ENCODE results near the gene SMAD3.
A peak's percentile ranks its signal among the peaks of the same experiment; 100 is the strongest.

SMAD3 gene

DNA sequence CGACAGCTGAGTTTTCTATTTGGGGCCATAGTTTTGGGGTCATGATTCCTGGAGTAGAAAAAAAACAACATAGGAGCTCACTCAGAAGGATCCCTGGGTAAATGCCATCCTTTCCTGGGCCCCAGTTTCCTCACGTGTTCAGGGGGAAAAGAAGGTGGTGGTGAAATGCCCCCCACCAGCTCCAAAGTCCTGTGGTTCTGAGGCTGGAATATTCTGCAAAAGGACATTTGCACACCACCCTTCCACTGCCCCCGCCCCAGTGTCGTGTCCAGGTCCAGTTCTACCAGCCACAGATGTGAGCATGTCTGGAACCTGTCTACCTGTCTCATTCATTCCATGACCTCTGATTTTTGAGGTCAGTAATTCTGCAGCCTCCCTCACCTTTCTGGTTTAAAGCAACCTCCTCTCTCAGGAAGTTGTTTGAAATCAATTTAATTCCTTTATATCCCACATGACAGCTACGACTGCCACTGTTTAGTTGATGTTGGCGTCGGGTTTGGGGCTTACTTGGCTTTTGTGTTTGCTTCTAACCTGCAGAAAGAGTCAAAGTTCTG, 82.1 kb downstream of the SMAD3 start:
- no peak overlapping the region for H3K27ac ChIP-seq (ENCODE audit: insufficient read depth in 1 of 2, low read depth in 1 of 2, low read length in 2 of 2, poor library complexity in 1 of 2, severe bottlenecking in 2 of 2)
- no peaks in the 10 kb centered on the region for H3K27me3 ChIP-seq (replicated peaks in 2 of 5; ENCODE audit: control insufficient read depth in 4 of 5, insufficient read depth in 5 of 5, low read length in 4 of 5)
- no peaks in the 10 kb centered on the region for H3K9me3 ChIP-seq (ENCODE audit: control extremely low read depth in 1 of 5, control insufficient read depth in 4 of 5, insufficient read depth in 2 of 5, low read depth in 1 of 5, low read length in 4 of 5)
- H3K4me1 ChIP-seq (ENCODE audit: control extremely low read depth in 1 of 4, control insufficient read depth in 4 of 4, insufficient read depth in 4 of 4, low read length in 3 of 4) = peaks cover 11 to 63% (median 50%) of the 10 kb centered on the region in 4 experiments
- ChIA-PET CTCF (interaction anchor here (0.7 to 2.2 kb wide), 6 partner anchors 10 to 32 kb away, joined by 3 to 7 read pairs (median 4); no protein-coding TSS in a partner anchor), POLR2A (interaction anchor here (0.5 to 1.7 kb wide), 3 partner anchors 17 to 1154 kb away, joined by 3 to 5 read pairs (median 3); no protein-coding TSS in a partner anchor)
- DNase-seq = no peak
- WGBS (ENCODE audit: insufficient coverage) = 62% methylated on average over 7 of the region's 7 CpGs
- H3K4me3 ChIP-seq (ENCODE audit: control insufficient read depth in 1 of 7, extremely low read depth in 1 of 7, insufficient read depth in 4 of 7, low read depth in 2 of 7, low read length in 6 of 7) = no peak overlapping the region
- no peaks in the 10 kb centered on the region for H3K36me3 ChIP-seq (ENCODE audit: control insufficient read depth in 4 of 4, insufficient read depth in 4 of 4, low read length in 3 of 4)

DNA sequence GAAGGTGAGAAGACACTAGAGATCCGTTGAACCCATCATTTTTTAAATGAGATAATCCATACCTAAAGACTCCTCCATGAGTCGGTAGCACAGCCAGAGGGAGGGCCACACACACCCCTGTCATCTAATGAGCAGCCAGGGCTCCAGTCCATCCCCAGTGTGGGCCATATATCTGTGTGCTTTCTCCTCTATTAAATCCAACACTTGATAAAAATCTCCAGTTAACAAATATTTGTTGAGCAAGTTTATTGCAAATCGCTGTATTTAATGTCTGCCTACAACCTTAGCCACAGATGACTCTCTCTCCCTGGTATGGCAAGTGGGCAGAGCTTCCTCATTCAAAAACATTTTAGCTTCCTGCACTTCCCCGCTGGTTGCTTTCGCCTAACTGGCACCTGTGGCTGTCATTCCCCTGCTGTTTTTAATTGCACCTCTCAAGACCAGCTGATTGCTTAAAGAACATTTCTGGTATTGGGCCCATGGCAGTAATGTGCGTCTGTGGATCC, 82.8 kb downstream of the SMAD3 start:
- Histone ChIP-seq H3K4me1 (ENCODE audit: control extremely low read depth in 1 of 4, control insufficient read depth in 4 of 4, insufficient read depth in 4 of 4, low read length in 3 of 4) (peaks cover 11 to 63% (median 50%) of the 10 kb centered on the region in 4 experiments), H3K9me3 (ENCODE audit: control extremely low read depth in 1 of 5, control insufficient read depth in 4 of 5, insufficient read depth in 2 of 5, low read depth in 1 of 5, low read length in 4 of 5) (no peaks in the 10 kb centered on the region), H3K4me3 (ENCODE audit: control insufficient read depth in 1 of 7, extremely low read depth in 1 of 7, insufficient read depth in 4 of 7, low read depth in 2 of 7, low read length in 6 of 7) (no peak overlapping the region), H3K27ac (ENCODE audit: insufficient read depth in 1 of 2, low read depth in 1 of 2, low read length in 2 of 2, poor library complexity in 1 of 2, severe bottlenecking in 2 of 2) (no peak overlapping the region), H3K27me3 (replicated peaks in 2 of 5; ENCODE audit: control insufficient read depth in 4 of 5, insufficient read depth in 5 of 5, low read length in 4 of 5) (no peaks in the 10 kb centered on the region), H3K36me3 (ENCODE audit: control insufficient read depth in 4 of 4, insufficient read depth in 4 of 4, low read length in 3 of 4) (no peaks in the 10 kb centered on the region)
- ChIA-PET CTCF (interaction anchor here (0.6 to 1.9 kb wide), 6 partner anchors 14 to 743 kb away, joined by 3 to 6 read pairs (median 4); no protein-coding TSS in a partner anchor), POLR2A (interaction anchor here (0.7 to 1.3 kb wide), 2 partner anchors 11 to 14 kb away, joined by 3 to 5 read pairs; no protein-coding TSS in a partner anchor)
- 24% methylated on average over 5 of the region's 6 CpGs for WGBS (ENCODE audit: insufficient coverage)
- peak; percentile 52 to 89 (median 81) for DNase-seq

DNA sequence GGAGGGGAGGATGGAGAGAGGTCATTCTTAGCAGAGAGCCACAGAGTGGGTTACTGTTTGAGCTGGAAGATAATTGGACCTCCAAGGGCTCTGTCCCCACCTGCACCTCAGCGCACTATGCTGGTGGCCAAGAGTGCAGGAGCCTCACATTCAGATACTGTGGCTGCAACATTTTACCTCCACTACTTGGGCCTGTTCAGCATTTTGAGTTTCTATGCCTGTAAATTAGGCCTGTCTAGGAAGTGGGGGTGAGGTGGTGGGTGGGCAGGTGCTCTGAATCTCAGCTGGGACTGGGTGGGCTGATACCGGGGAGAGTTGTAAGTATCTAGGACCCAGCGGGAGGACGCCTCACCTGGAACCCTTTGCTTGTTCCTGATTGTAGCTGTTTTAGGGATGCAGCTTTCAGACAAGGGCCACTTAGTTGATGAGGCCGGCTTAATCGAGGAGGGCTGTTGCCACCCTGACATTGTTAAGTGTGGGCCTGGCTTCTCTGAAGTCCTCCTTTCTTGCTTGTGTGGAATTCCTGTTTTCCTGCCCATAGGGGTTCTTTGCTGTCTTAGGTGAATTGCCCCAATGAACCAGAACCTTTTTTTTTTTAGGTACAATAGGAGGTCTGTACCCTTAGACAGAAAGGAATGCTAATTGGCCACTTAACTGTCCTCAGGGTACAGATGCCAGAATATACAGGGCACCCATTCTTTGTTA, 83.8 kb downstream of the SMAD3 start:
- no peak for DNase-seq
- POLR2A ChIA-PET = interaction anchor here (1.3 kb wide), 1 partner anchor 15 kb away, joined by 5 read pairs; no protein-coding TSS in a partner anchor
- WGBS (ENCODE audit: insufficient coverage) = 93% methylated on average over 2 of the region's 6 CpGs
- H3K27me3 ChIP-seq (replicated peaks in 2 of 5; ENCODE audit: control insufficient read depth in 4 of 5, insufficient read depth in 5 of 5, low read length in 4 of 5) = no peaks in the 10 kb centered on the region
- H3K4me1 ChIP-seq (ENCODE audit: control extremely low read depth in 1 of 4, control insufficient read depth in 4 of 4, insufficient read depth in 4 of 4, low read length in 3 of 4) = peaks cover 11 to 63% (median 50%) of the 10 kb centered on the region in 4 experiments
- no peak overlapping the region for H3K27ac ChIP-seq (ENCODE audit: insufficient read depth in 1 of 2, low read depth in 1 of 2, low read length in 2 of 2, poor library complexity in 1 of 2, severe bottlenecking in 2 of 2)
- CTCF ChIA-PET = interaction anchor here (0.8 to 1.9 kb wide), 6 partner anchors 8 to 68 kb away, joined by 3 to 6 read pairs (median 4); no protein-coding TSS in a partner anchor
- H3K4me3 ChIP-seq (ENCODE audit: control insufficient read depth in 1 of 7, extremely low read depth in 1 of 7, insufficient read depth in 4 of 7, low read depth in 2 of 7, low read length in 6 of 7) = no peak overlapping the region
- peaks cover 0 to 4% (median 2%) of the 10 kb centered on the region in 4 experiments for H3K36me3 ChIP-seq (ENCODE audit: control insufficient read depth in 4 of 4, insufficient read depth in 4 of 4, low read length in 3 of 4)
- H3K9me3 ChIP-seq (ENCODE audit: control extremely low read depth in 1 of 5, control insufficient read depth in 4 of 5, insufficient read depth in 2 of 5, low read depth in 1 of 5, low read length in 4 of 5) = no peaks in the 10 kb centered on the region

DNA sequence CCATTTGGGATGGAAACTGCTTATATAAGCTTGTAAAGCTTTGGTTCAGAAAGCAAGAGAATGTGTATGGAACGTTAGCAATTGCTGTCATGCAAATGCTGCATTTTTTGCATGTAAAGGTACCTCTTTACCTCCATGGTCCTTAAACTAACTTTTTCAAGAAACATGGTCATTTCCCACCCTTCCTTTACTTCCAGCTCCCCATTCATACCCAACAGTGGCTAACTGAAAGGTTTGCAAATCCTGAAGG, 84.3 kb downstream of the SMAD3 start:
- ChIA-PET POLR2A (no interaction called here), CTCF (interaction anchor here (0.8 to 1.6 kb wide), 4 partner anchors 9 to 69 kb away, joined by 3 to 6 read pairs (median 3); no protein-coding TSS in a partner anchor)
- Histone ChIP-seq H3K4me1 (ENCODE audit: control extremely low read depth in 1 of 4, control insufficient read depth in 4 of 4, insufficient read depth in 4 of 4, low read length in 3 of 4) (peaks cover 11 to 60% (median 49%) of the 10 kb centered on the region in 4 experiments), H3K9me3 (ENCODE audit: control extremely low read depth in 1 of 5, control insufficient read depth in 4 of 5, insufficient read depth in 2 of 5, low read depth in 1 of 5, low read length in 4 of 5) (no peaks in the 10 kb centered on the region), H3K36me3 (ENCODE audit: control insufficient read depth in 4 of 4, insufficient read depth in 4 of 4, low read length in 3 of 4) (peaks cover 0 to 4% (median 2%) of the 10 kb centered on the region in 4 experiments), H3K27me3 (replicated peaks in 2 of 5; ENCODE audit: control insufficient read depth in 4 of 5, insufficient read depth in 5 of 5, low read length in 4 of 5) (no peaks in the 10 kb centered on the region), H3K27ac (ENCODE audit: insufficient read depth in 1 of 2, low read depth in 1 of 2, low read length in 2 of 2, poor library complexity in 1 of 2, severe bottlenecking in 2 of 2) (no peak overlapping the region), H3K4me3 (ENCODE audit: control insufficient read depth in 1 of 7, extremely low read depth in 1 of 7, insufficient read depth in 4 of 7, low read depth in 2 of 7, low read length in 6 of 7) (no peak overlapping the region)
- no peak for DNase-seq
- WGBS (ENCODE audit: insufficient coverage) = no CpG with 5 or more reads among the region's 1 CpG

DNA sequence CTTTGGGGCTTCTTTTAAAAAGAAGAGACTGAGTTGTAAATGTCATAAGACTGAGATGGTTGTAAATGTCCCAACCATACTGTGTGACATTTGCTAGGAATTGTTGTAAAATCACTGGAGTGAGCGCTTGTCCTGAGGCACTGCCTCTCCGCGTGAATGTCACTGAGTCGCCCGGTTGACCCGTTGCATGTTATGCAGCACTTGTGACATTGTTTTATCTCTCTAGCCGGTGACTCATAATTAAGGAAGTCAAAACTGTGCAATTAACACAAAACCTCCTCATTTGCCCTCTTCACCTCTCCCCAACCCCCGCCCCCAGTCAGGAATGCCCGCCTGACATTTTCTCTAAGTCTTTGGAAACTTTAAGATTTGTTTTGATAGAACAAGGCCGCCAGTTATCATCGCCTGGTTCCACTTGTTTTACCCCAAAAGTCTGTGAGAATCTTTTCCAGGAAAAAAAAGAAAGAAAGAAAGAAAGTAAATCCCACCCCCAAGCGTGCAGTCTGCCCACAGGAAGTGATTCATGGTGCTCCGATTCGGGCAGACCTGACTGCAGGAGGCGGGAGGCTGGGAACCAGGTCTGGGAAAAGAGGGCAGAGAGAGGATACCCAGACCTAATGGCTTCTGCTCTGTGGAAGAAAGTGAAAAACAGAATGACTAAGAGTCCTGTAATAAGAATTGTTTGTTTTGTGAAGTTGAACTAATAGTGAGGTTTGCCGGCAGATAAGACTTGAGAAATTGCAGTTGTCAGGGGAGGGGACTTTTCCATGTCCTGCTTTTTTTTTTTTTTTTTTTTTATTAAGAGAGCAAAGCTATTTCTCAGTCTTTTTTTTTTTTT, 84.8 kb downstream of the SMAD3 start:
- H3K4me3 ChIP-seq (ENCODE audit: control insufficient read depth in 1 of 7, extremely low read depth in 1 of 7, insufficient read depth in 4 of 7, low read depth in 2 of 7, low read length in 6 of 7) = peak overlapping the region in 1 of 7 experiments; percentile 39
- peaks cover 11 to 56% (median 46%) of the 10 kb centered on the region in 4 experiments for H3K4me1 ChIP-seq (ENCODE audit: control extremely low read depth in 1 of 4, control insufficient read depth in 4 of 4, insufficient read depth in 4 of 4, low read length in 3 of 4)
- H3K36me3 ChIP-seq (ENCODE audit: control insufficient read depth in 4 of 4, insufficient read depth in 4 of 4, low read length in 3 of 4) = peaks cover 0 to 5% (median 3%) of the 10 kb centered on the region in 4 experiments
- WGBS (ENCODE audit: insufficient coverage) = 62% methylated on average over 13 of the region's 16 CpGs
- DNase-seq = peak; percentile 41 to 63 (median 55)
- ChIA-PET CTCF (interaction anchor here (0.8 kb wide), 1 partner anchor 9 kb away, joined by 3 read pairs; no protein-coding TSS in a partner anchor), POLR2A (no interaction called here)
- H3K9me3 ChIP-seq (ENCODE audit: control extremely low read depth in 1 of 5, control insufficient read depth in 4 of 5, insufficient read depth in 2 of 5, low read depth in 1 of 5, low read length in 4 of 5) = no peaks in the 10 kb centered on the region
- no peak overlapping the region for H3K27ac ChIP-seq (ENCODE audit: insufficient read depth in 1 of 2, low read depth in 1 of 2, low read length in 2 of 2, poor library complexity in 1 of 2, severe bottlenecking in 2 of 2)
- no peaks in the 10 kb centered on the region for H3K27me3 ChIP-seq (replicated peaks in 2 of 5; ENCODE audit: control insufficient read depth in 4 of 5, insufficient read depth in 5 of 5, low read length in 4 of 5)

DNA sequence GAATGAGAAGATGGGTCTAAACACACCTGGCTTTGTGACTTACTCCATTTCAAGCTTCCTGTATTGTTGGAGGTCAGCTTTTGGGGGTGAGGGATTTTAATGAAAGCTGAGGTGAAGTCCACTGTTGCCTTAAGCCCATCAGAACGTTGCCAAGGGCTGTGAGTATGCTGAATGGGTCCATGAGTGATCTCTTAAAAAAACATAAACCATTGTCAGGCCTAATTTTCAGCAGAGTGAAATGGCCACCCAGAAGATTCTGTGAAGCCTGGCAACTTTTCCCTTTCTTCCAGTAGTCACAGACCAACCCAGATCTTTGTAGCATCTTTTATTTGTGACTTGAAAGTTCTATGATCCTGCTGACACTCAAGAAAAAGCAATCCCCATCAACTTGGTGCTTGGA, 87.0 kb downstream of the SMAD3 start:
- peaks cover 11 to 36% (median 33%) of the 10 kb centered on the region in 4 experiments for H3K4me1 ChIP-seq (ENCODE audit: control extremely low read depth in 1 of 4, control insufficient read depth in 4 of 4, insufficient read depth in 4 of 4, low read length in 3 of 4)
- ChIA-PET POLR2A (no interaction called here), CTCF (no interaction called here)
- H3K27me3 ChIP-seq (replicated peaks in 2 of 5; ENCODE audit: control insufficient read depth in 4 of 5, insufficient read depth in 5 of 5, low read length in 4 of 5) = no peaks in the 10 kb centered on the region
- WGBS (ENCODE audit: insufficient coverage) = 86% methylated on average over 1 of the region's 1 CpG
- no peak overlapping the region for H3K4me3 ChIP-seq (ENCODE audit: control insufficient read depth in 1 of 7, extremely low read depth in 1 of 7, insufficient read depth in 4 of 7, low read depth in 2 of 7, low read length in 6 of 7)
- no peak overlapping the region for H3K27ac ChIP-seq (ENCODE audit: insufficient read depth in 1 of 2, low read depth in 1 of 2, low read length in 2 of 2, poor library complexity in 1 of 2, severe bottlenecking in 2 of 2)
- DNase-seq = no peak
- no peaks in the 10 kb centered on the region for H3K9me3 ChIP-seq (ENCODE audit: control extremely low read depth in 1 of 5, control insufficient read depth in 4 of 5, insufficient read depth in 2 of 5, low read depth in 1 of 5, low read length in 4 of 5)
- H3K36me3 ChIP-seq (ENCODE audit: control insufficient read depth in 4 of 4, insufficient read depth in 4 of 4, low read length in 3 of 4) = peaks cover 0 to 7% (median 3%) of the 10 kb centered on the region in 4 experiments
